EL (cell line): ENCODE results near the gene NCOA4.
"Not testable (repeated sequence)": the region's sequence is repeated elsewhere in the genome, so short reads cannot be mapped to it uniquely, and the experiment has no call there.

Source experiments
- DNase-seq: peaks from one replicate; pipeline ENCODE4 v3.0.0-alpha.2; 2016

The NCOA4 gene

DNA sequence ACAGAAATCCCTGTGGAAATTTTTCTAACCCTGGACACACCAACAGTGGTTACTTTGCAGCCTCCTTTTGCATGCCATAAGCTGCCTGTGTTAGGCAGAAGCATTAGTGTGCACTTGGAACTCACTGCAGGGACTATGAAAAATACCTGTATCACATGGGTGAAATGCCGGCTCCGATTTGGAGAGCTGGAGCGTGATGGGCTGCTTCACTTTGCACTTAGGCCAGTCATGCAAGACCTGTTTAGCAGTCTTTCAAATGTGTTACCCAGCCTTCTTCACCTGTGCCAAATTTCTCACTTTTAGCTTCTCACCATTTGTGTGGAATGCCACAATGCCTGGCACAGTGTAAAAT lies 11.3 kb downstream of the NCOA4 start:
- DNase-seq: no peak

DNA sequence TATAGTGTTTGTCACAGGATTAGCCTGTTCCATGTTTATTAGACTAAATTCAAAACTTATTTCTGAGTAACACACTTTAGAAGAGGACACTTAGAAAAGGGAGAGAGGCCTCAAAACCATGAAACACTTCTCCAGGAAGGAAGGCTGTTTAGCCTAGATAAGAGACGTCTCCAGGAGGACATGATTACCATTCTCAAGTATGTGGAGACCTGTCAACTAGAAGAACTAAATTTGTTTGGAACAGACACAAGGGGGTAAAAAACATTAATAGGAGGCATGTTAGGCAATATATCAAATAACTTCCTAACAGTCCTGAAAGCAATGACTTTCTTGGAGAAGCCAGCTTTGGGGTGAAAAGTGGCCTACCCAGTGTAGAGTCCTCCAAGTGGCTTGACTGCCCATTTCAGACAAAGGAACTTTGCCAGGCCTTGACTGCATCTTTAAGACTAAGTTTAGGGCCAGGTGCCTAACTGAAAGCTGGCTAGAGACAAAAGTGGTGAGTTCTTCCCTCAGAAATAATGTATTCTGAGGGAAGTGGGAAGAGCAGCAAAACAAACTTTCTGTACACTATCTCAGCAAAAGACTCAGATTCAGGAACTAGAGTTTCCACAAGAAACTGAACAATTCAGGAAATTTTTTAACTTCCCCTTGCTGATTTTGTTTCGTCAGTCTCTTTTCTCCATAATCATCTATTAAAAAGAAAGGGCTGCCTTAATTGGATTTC lies 11.8 kb downstream of the NCOA4 start:
- DNase-seq: no peak

DNA sequence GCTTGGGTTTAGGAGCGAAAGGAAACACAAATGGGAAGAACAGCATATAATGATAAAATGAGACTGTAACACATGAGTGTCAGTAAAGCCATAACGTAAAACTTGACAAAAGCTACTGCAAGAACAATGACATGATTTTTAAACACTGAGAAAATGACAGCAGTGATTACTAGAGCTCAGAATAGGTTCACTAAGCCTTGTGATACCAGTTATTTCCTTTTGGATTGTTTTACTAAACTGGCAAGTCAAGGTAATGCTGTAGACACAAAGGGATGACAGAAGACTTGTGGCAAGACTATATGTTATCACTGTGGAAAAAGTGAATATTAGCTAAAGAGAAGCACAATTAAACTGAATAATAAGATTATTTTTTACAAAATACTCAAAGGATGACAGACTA lies 12.7 kb downstream of the NCOA4 start:
- no peak for DNase-seq

DNA sequence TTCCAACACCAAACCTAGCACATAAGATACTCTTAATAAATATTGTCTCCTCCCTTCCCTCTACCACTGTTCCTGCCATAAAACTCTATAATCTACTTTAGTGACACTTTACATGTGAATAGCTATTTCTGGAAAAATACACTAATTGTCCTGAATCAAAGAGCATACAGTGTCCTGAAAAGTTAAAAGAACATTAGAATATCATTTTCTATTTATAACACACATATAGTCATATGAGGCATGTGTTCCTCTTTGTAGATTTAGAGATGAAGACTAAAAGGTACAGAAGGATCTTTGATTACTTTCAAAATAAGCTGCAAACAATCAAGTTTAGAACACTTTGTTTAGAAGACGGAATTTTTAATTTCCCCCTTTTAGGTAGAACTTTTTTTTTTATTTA lies 13.6 kb downstream of the NCOA4 start:
- no peak for DNase-seq

DNA sequence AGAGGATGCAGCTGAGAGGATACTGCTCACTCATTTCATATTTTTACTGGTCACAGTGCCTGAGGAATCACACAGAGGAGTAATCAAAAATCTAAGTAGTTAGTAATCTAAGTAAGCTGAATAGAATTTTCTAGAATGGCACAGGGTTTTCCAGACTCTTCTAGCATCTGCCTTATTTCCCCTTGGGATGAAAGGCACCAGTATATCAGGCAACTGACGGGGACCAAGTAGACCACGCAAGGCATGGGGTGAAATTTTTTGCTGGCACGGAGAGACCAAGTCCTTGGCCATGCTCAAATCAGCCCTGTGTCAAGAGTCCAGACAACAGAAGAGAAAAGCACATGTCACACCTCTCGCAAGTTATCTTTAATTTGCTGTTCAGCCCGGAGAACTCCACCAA lies 14.2 kb downstream of the NCOA4 start:
- no peak for DNase-seq

DNA sequence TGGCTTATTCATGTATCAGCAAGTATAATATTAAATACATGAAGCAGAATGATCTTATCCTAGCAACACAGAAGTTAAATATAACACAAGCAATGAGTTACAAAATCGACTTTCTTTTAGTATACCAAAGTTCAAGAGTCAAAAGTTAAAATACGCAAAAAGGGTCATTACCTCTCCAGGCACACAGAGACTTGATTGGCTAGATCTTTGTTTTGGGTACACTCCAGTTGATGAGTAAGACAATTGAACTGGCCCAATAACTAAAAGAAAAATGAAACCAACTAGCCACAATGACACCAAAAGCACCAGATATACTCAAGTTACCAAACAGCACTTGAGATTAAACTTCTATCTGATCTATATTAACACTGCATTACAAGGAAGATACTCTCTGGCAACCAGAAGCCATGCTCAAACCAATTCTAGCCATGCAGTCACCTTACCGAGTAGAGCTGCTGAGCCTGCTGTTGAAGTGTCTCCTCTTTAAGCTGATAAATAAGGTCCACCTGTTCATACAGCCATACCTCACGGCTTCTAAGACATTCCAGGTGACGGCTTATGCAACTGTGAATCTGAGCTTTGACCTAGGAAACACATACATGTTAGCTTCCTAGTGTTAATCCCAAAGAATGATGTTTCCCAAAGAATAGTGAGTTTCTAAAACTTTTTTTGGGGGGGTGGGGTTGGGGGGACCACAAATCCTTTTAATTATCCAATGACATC lies 15.6 kb downstream of the NCOA4 start:
- DNase-seq: no peak

DNA sequence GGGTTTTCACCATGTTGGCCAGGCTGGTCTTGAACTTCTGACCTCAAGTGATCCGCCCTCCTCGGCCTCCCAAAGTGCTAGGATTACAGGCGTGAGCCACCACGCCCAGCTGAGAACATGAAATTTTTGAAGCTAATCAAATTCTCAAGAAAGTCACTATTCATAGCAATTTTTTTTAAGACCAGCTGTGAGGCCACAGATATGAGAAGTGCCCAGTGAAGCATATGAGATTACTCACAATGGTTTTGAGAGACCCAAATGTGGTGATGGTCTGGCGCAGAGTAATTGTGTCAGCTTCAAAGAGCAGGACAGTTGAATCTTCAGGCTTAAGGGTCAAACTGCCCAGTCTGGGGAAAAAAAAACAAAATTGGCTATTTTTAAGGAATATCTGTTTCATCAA lies 16.2 kb downstream of the NCOA4 start:
- no peak for DNase-seq

DNA sequence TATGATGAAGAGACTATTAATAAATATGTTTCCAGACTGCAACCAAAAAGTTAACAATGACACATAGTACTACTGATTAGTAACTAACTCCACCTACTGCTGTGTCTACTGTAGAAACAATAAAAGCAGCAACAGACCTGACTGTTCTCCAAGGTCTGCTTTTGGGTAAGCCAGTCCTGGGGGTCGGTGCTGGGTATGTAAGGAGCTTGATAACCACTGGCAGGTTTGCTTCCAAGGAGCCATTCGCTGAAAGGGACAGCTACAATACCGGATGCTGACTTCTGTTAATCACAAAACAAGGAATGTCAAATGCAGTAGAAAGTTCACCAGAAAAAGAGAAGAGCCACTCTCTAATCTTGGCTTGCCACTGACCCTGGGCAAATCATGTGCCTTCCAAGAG lies 17.7 kb downstream of the NCOA4 start:
- no peak for DNase-seq

DNA sequence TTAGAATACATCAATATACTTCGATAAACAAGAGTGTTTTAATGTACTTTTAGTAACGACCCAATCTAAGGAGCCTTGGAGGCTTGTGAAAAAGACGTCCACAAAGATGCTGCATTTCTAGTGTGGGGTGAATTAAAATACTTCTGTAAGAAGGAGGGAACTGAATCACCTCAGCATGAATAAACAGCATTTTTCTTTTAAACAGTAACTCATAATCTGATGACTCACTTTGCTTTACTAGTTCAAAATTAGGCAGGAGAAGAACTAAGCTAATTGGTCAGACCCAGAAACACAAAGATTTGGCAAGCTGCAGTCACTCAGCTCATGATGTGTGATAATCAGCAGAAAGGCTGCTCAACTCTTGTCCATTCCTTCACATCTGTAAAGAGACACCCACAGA lies 24.2 kb downstream of the NCOA4 start:
- peak; percentile 71 for DNase-seq

DNA sequence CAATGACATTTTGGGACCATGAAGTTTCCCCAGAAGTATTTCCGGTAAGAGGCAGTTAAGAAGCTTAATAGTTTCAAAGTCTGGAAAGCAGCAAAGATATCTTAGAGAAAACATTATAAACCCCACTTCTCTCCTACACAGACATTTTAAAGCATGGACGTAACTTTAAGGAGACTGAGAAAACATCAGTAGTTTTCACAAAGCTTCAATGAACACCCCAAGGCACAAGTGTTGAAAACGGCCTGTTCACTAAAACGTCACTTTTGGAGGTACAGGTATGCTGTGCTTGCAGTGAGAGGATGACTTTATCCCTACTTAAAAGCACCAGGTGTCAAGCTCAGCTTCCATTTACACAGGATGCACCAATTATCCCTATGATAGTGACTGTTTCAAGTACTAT lies 25.0 kb downstream of the NCOA4 start:
- DNase-seq: no peak

DNA sequence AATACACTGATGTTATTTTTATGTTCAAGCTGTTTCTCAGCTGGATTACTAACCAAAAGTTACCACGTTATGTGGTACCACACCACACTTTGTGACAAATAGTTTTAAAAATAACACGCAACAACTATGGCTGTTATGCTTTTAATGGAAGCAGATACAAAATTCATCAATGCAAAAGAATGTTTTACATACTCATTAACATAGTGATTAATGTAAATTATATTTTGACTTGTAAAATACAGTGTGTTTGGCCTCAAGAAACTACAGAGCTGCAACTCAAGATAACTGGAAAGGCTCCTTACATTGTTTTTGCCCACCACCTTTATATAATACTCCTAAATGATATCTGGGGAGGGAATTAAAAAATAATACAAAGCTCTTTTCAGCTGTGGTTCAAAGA lies 25.5 kb downstream of the NCOA4 start:
- DNase-seq: no peak

DNA sequence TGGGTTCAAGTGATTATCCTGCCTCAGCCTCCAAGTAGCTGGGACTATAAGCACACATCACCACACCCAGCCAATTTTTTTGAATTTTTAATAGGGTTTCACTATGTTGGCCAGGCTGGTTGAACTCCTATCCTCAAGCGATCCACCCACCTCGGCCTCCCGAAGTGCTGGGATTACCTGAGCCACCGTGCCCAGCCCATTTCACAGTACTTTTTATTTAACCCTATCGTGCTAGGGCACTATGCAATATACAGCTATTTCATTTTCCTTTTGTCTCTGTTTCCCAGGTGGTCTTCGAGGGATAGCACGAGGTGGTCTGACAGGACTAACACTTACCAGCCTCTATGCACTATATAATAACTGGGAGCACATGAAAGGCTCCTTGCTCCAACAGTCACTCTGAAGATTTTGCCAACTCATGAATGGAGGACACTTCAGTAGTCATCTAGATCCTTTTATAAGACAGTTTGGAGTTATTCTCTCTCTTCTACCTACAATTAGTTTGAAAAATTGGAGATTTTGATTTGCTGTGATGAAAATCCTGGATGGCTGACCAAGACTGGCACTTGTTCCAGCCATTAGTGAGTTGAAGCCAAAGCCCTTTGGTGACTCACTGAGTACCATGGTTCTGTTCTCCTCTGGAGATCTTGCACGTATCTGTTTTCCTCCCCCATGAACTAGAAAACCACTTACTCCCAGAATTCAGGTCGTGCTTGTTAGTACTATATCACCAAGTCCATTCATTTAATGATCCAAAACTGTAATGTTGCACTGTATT lies 27.3 kb downstream of the NCOA4 start:
- DNase-seq: no peak

DNA sequence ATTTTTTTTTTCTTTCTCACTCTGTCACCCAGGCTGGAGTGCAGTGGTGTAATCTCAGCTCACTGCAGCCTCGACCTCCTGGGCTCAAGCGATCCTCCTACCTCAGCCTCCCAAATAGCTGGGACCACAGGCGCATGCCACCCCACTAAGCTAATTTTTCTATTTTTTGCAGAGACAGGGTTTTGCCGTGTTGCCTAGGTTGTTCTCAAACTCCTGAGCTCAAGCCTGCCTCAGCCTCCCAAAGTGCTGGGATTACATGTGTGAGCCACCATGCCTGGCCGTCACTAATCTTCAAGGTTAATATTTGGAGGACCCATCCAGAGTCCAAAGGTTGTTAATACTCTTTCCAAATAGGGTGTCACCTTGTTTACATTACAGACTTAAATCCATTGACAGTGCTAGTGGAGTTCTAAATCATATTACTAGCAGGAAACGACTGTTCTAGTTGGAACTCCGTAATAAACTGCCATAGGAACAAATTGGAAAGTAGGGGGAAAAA lies 28.2 kb downstream of the NCOA4 start:
- not testable (repeated sequence) for DNase-seq

DNA sequence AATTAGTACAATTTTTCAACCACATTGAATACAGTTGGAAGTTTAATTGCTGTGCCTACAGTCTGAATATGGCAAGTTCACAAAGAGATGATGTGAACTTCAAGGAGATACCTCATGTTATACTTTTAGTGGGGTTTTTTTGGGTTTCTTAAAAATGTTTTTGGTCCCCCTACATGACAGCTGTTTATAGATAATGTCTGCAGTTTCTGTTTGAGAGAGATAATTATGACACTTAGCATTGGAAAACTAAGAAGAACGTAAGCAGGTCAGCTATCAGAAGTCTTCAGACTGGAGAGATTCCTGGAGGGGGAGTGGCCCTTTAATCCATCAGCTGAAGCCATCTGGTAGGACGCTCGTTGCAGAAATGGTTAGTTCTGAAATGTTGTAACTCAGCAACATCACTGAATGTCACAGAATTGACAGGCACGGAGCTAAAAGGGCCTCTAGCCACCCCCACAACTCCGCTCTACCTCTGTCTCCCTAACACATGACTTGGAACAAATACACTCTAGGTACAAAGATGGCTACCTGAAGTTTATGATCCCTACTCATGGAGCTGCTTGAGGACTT lies 29.2 kb downstream of the NCOA4 start:
- DNase-seq: no peak

DNA sequence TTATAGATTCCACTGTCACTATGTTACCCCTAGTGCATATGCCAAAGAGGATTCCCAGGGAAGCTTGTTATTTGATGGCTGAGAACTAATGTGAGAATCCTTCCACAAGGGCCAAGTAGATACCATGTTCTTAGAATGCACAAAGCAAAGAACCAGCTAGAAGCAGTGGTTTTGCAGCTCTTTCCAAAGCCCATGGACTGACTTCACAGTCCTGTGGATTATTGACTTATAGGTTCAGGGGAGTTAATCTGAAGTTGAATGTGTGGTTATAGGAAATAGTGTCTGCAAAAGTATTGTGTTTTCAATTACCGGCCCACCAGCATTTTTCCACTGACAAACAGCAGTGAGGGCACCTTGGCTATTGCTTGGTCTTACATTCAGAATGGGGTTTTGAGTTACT lies 29.9 kb downstream of the NCOA4 start:
- no peak for DNase-seq

DNA sequence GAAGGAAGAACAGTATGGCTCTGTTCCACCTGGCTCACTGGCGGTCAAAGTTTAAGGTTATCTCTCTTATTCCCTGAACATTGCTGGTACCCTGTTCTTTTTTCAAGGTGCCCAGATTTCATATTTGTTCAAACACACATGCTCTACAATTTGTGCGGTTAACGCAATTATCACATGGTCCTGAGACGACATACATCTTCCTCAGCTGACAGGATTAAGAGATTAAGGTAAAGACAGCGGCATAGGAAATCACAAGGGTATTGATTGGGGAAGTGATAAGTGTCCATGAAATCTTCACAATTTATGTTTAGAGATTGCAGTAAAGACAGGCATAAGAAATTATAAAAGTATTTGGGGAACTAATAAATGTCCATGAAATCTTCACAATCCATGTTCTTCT lies 30.5 kb downstream of the NCOA4 start:
- DNase-seq: not testable (repeated sequence)

DNA sequence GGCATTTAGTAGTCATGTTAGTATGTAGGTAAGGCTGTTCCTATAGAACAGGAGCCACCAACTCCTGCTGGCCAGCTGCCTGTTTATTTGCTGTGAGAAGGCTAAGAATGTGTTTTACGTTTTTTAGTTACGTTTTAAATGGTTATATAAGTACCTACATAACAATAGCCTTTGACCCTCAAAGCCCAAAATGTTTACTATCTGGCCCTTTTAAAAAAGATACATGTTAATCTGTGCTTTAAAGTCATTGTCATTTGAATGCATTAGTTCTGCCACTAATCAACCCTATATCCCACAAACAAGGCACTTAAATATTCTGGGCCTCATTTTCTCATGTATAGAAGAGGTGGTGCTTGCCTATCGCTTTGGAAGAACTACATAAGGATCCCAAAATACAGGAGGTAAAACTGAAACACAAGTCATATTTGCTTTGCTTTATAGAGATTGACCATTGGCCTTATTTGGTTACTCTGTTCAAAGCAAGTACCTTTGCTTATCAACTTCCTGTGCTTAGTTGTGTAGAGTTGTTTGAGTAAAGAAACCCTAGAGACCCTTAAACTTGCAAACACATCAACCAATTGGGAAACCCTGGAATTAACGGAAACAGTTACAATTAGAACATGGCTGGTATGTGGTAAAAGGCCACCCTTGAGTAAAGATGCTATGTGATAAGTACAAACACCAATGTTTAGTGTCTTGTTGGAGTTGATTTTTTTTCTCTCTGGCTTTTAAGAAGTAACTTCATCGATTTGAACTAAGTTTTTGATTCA lies 32.2 kb downstream of the NCOA4 start:
- no peak for DNase-seq

DNA sequence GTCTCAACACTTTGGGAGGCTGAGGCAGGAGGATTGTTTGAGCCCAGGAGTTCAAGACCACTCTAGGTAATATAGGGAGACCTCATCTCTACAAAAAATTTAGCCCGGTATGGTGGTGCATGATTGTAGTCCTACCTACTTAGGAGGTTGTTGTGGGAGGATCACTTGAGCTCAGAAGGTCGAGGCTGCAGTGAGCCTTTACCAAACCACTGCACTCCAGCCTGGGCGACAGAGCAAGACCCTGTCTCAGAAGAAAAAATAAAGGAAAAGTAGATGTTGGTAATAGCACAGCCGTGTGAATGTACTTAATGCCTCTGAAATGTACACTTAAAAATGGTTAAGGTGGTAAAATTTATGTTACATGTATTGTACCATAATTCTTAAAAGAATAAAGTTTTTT lies 32.9 kb downstream of the NCOA4 start:
- no peak for DNase-seq

DNA sequence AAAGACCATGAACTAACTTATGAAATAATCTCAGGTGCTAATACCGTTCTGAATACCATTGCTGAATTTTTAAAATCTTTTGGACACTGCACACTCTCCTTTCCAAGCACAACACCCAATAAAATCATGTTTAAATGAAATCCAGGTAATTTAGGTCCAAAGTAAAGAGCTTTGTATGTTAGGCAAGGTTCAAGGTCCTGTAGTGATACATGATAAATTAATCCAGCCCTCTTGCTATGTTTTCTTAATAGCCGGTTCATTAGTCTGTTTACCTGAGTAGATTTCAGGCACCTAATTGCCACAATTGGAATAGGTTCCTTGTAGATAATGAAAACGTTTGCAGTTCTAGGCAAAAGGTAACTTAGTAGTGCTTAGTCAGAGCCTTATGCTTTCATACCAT lies 44.8 kb downstream of the NCOA4 start:
- not testable (repeated sequence) for DNase-seq

DNA sequence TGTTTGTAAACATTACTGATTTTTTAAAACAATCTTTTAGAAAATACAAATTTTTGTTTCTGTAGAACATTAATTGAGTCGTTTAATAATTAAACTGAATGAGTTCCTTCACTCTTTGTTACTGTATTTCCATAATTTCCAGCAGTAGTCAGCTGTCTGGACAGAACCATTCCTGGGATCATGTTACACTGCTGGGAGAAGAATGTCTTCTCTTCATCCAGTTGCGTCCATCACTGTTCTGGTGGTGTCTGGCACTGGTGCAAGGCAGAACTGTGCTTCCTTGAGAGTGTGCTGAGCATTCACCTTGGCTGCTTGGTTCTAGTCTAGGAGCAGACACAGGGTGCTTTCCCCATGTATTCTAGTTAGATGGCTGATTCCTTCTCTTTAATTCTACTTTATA lies 46.0 kb downstream of the NCOA4 start:
- DNase-seq: not testable (repeated sequence)

DNA sequence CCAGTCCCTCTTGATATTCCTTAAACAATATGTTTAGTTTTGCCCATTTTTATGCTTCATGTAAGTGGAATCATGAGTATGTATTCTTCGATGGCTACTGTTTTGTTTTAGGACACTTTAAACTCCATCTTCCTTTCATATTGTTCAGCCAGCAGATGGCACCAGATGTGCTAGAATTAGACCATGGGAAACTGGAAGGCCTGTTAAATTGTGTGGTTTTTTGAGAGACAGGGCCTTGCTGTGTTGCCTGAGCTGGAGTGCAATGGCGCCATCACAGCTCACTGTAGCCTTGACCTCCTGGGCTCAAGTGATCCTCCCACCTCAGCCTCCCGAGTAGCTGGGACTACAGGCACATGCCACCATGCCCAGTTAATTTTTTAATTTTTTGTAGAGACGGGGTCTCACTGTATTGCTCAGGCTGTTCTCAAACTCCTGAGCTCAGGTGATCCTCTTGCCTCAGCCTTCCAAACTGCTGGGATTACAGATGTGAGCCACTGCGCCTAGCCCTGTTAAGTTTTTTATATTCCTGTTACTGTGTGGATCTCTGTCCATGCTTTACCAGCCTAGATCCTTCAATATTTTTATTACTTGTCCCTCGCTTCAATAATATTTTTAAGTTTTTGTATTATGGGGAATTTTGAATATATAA lies 46.8 kb downstream of the NCOA4 start:
- peak; percentile 61 for DNase-seq

DNA sequence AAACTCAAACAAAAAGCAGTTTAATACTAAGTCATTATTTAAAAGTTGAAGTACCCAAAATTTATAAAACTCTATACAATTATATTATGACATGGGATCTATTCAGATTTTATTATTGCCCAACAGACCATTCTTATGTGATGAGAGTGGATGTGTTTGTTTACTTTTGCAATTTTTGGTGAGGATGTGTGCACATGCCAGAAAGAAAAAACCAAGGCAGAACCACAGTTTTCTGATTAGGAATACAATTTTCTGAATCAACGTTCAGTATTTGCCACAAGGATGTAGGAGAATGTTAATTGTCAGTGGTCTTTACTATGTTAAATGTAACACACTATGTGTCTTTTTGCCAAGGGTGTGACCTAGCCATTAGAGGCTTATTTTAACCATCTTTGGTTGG lies 49.1 kb downstream of the NCOA4 start:
- not testable (repeated sequence) for DNase-seq
